PC-3 (cell line): ENCODE measurements around the gene KDELR3. TPM values are rescaled to one million over a fixed set of nuclear protein-coding genes. Genes with fewer than 3 reads are reported as not detected.

ENCODE experiments used
- ATAC-seq: fragments of 200-7000 bp; cut with Tn5 transposase; 2 replicates; pipeline ENCODE4 v1.9.1; 2020; ENCODE audit warnings: mild to moderate bottlenecking, moderate library complexity
- BruUV-seq: library from RNA; stranded (reverse); fragments of 400-500 nt; replicated peaks from 2 replicates; lab custom pipeline; 2021; lab: Mats Ljungman, UMichigan
- CTCF ChIA-PET: fragments of 300-600 bp; sonication (Branson Sonifier 250); formaldehyde crosslinking; loops from one replicate; lab custom pipeline; 2022; ENCODE audit warnings: antibody characterized with exemption; lab: Charles Lee
- POLR2A ChIA-PET: fragments of 300-600 bp; sonication (Branson Sonifier 250); formaldehyde crosslinking; loops from one replicate; lab custom pipeline; 2022; ENCODE audit warnings: antibody characterized with exemption; ENCODE audit not compliant: unreplicated experiment; lab: Charles Lee
- DNase-seq: peaks from one replicate; pipeline ENCODE4 v3.0.0-alpha.2; 2015
- H2AFZ ChIP-seq: fragments of 300-600 bp; sonication (generic); 2 replicates; pipeline ENCODE4 v1.6.0; 2016; ENCODE audit warnings: antibody characterized with exemption, low read length
- H3F3A ChIP-seq: fragments of 300-600 bp; sonication (generic); one replicate; pipeline ENCODE4 v1.6.0; 2017; ENCODE audit warnings: antibody characterized with exemption, low read length, control low read depth, mild to moderate bottlenecking; ENCODE audit not compliant: unreplicated experiment
- H3K27ac ChIP-seq: fragments of 300-600 bp; sonication (generic); 2 replicates; pipeline ENCODE4 v1.5.1; 2016; ENCODE audit warnings: mild to moderate bottlenecking, low read length
- H3K27me3 ChIP-seq: fragments of 300-600 bp; sonication (generic); 2 replicates; pipeline ENCODE4 v1.6.1; 2016; ENCODE audit warnings: low read length, mixed read lengths
- H3K36me3 ChIP-seq: fragments of 300-600 bp; sonication (generic); 2 replicates; pipeline ENCODE4 v1.6.1; 2016; ENCODE audit warnings: low read depth, mixed run types, low read length, mixed read lengths
- H3K4me1 ChIP-seq: fragments of 300-600 bp; sonication (generic); 2 replicates; pipeline ENCODE4 v1.5.1; 2016; ENCODE audit warnings: low read length; ENCODE audit not compliant: insufficient read depth
- H3K4me2 ChIP-seq: fragments of 300-600 bp; sonication (generic); 2 replicates; pipeline ENCODE4 v1.6.0; 2016; ENCODE audit warnings: low read length
- H3K4me3 ChIP-seq: fragments of 300-600 bp; sonication (generic); 2 replicates; pipeline ENCODE4 v1.5.1; 2016; ENCODE audit warnings: mild to moderate bottlenecking, low read length, mixed read lengths
- H3K79me2 ChIP-seq: fragments of 300-600 bp; sonication (generic); 2 replicates; pipeline ENCODE4 v1.6.1; 2017; ENCODE audit warnings: low read length, mixed read lengths
- H3K9ac ChIP-seq: fragments of 300-600 bp; sonication (generic); 2 replicates; pipeline ENCODE4 v1.6.0; 2016; ENCODE audit warnings: mild to moderate bottlenecking, low read length
- H3K9me2 ChIP-seq: fragments of 300-600 bp; sonication (generic); replicated peaks from 2 replicates; pipeline ENCODE4 v1.6.1; 2016; ENCODE audit warnings: mixed run types, low read length, mixed read lengths
- H3K9me3 ChIP-seq: fragments of 300-600 bp; sonication (generic); 2 replicates; pipeline ENCODE4 v1.6.1; 2016; ENCODE audit warnings: low read length, mixed read lengths
- H4K20me1 ChIP-seq: fragments of 300-600 bp; sonication (generic); 2 replicates; pipeline ENCODE4 v1.6.1; 2016; ENCODE audit warnings: low read length, mixed read lengths
- CTCF ChIP-seq: fragments of 300-600 bp; sonication (generic); conservative IDR thresholded peaks from 2 replicates; pipeline ENCODE4 v1.5.1; 2017; ENCODE audit warnings: antibody characterized with exemption, low read depth, mild to moderate bottlenecking, low read length
- EZH2 ChIP-seq: fragments of 300-600 bp; sonication (generic); IDR thresholded peaks from one replicate; pipeline ENCODE4 v1.6.1; 2017; ENCODE audit warnings: antibody characterized with exemption, mild to moderate bottlenecking, low read length; ENCODE audit not compliant: unreplicated experiment
- EZH2phosphoT487 ChIP-seq: fragments of 300-600 bp; sonication (generic); IDR thresholded peaks from 2 replicates; pipeline ENCODE4 v1.6.1; 2018; ENCODE audit warnings: mild to moderate bottlenecking, antibody characterized with exemption, low read length, borderline replicate concordance
- intact Hi-C: fragments of 100-400 bp; cut with micrococcal nuclease; formaldehyde crosslinking; loops from 2 replicates; pipeline ENCODE4 v1.9.0; 2023
- total RNA-seq: library from RNA; depleted of rRNA; stranded (reverse); fragments of >200 nt; gene quantifications from 2 replicates; pipeline ENCODE4 v1.2.3, GENCODE V29; 2014

The KDELR3 gene
- total RNA-seq, 1 experiment from 2014 or later: 17.7 TPM

GRCh38 chr22:38519453-38520250, 51.8 kb downstream of the KDELR3 start:
- no TSS peak for BruUV-seq
- ChIA-PET POLR2A (no interaction called here), CTCF (no interaction called here)
- no peaks in the 10 kb centered on the region for H4K20me1 ChIP-seq
- no peak for DNase-seq
- no peaks in the 10 kb centered on the region for H3K4me1 ChIP-seq
- intact Hi-C loops: no loop called here
- no peaks in the 10 kb centered on the region for H3K36me3 ChIP-seq
- no peak overlapping the region for H3K4me3 ChIP-seq
- H3K27me3 ChIP-seq: no peaks in the 10 kb centered on the region
- no peak overlapping the region for H3K27ac ChIP-seq
- H3K9me2 ChIP-seq: no peaks in the 10 kb centered on the region
- no peaks in the 10 kb centered on the region for H3K9me3 ChIP-seq
- no peak overlapping the region for H3K9ac ChIP-seq
- H3K4me2 ChIP-seq: no peak overlapping the region
- ATAC-seq: no peak
- H2AFZ ChIP-seq: no peak overlapping the region
- TF ChIP-seq EZH2: no peak
- TF ChIP-seq CTCF: no peak
- TF ChIP-seq EZH2phosphoT487: no peak
- no peaks in the 10 kb centered on the region for H3K79me2 ChIP-seq
- no peaks in the 10 kb centered on the region for H3F3A ChIP-seq

GRCh38 chr22:38523029-38523428, 55.1 kb downstream of the KDELR3 start:
- no TSS peak for BruUV-seq
- Histone ChIP-seq H3K36me3 (no peaks in the 10 kb centered on the region), H3K9me3 (no peaks in the 10 kb centered on the region), H2AFZ (no peak overlapping the region), H3K4me2 (no peak overlapping the region), H3K9me2 (no peaks in the 10 kb centered on the region), H4K20me1 (no peaks in the 10 kb centered on the region), H3K27ac (no peak overlapping the region), H3K79me2 (no peaks in the 10 kb centered on the region), H3K27me3 (no peaks in the 10 kb centered on the region), H3K4me3 (no peak overlapping the region), H3K4me1 (no peaks in the 10 kb centered on the region), H3K9ac (no peak overlapping the region), H3F3A (no peaks in the 10 kb centered on the region)
- ATAC-seq (no peak), DNase-seq (no peak)
- TF ChIP-seq CTCF (no peak), EZH2phosphoT487 (no peak), EZH2 (no peak)
- ChIA-PET POLR2A (interaction anchor here (0.6 kb wide), 1 partner anchor 47 kb away, joined by 3 read pairs; no protein-coding TSS in a partner anchor), CTCF (no interaction called here)
- intact Hi-C loops: no loop called here

GRCh38 chr22:38523479-38523878, 55.6 kb downstream of the KDELR3 start:
- DNase-seq (no peak), ATAC-seq (no peak)
- intact Hi-C loops: no loop called here
- H3K36me3 ChIP-seq: no peaks in the 10 kb centered on the region
- ChIA-PET CTCF (no interaction called here), POLR2A (no interaction called here)
- no peak overlapping the region for H3K27ac ChIP-seq
- no peak for TF ChIP-seq CTCF
- TF ChIP-seq EZH2phosphoT487: no peak
- TF ChIP-seq EZH2: no peak
- H3K4me3 ChIP-seq: no peak overlapping the region
- no peak overlapping the region for H3K9ac ChIP-seq
- no peaks in the 10 kb centered on the region for H3K27me3 ChIP-seq
- no peaks in the 10 kb centered on the region for H3K9me2 ChIP-seq
- no peaks in the 10 kb centered on the region for H3K4me1 ChIP-seq
- H3K4me2 ChIP-seq: no peak overlapping the region
- H3K9me3 ChIP-seq: no peaks in the 10 kb centered on the region
- H3K79me2 ChIP-seq: no peaks in the 10 kb centered on the region
- no TSS peak for BruUV-seq
- no peaks in the 10 kb centered on the region for H4K20me1 ChIP-seq
- no peaks in the 10 kb centered on the region for H3F3A ChIP-seq
- no peak overlapping the region for H2AFZ ChIP-seq
